HG02970 (cell line): Measurements from ENCODE around the gene INTS11.
A peak's percentile ranks its signal among the peaks of the same experiment; 100 is the strongest.
"Not testable (repeated sequence)": the region's sequence is repeated elsewhere in the genome, so short reads cannot be mapped to it uniquely, and the experiment has no call there.

Experiments
- ATAC-seq: cut with Tn5 transposase; IDR thresholded peaks from one replicate; pipeline ENCODE4 v1.9.1; 2021; ENCODE audit warnings: mild to moderate bottlenecking, moderate library complexity, moderate number of reproducible peaks; ENCODE audit not compliant: unreplicated experiment, low FRiP score

INTS11 gene

DNA sequence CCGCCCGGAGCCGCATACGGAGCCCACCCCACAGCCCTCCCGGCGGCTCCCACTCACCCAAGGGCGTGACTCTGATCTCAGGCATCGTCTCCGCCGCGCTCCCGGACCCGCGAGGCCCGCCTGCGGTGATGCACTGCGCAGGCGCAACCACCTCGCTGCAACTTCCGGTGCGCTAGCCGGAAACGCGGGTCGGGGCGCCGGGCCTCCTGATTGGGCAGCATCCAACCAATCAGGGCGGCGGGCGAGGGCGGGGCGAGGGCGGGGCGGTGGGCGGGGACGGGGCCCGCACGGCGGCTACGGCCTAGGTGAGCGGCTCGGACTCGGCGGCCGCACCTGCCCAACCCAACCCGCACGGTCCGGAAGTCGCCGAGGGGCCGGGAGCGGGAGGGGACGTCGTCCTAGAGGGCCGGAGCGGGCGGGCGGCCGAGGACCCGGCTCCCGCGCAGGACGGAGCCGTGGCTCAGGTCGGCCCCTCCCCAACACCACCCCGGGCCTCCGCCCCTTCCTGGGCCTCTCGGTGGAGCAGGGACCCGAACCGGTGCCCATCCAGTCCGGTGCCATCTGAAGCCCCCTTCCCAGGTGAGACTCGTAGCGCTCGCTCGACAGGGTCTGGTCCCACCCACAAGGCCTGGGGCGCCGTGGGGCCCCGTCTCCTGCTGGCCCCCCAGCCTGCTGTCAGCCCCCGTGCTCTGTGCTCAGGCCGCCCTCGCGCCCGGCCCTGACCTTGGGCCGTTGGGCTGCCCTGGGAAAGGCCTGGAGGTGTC is at the start of gene INTS11, which contains the start of gene CPTP:
TSS of gene INTS11 (minus strand) at position 137 of the 764 bp plus-strand sequence. CDS start at position 85, 52 bp downstream.
TSS of gene CPTP (plus strand) at position 279 of the 764 bp plus-strand sequence. CDS start 2,109 bp downstream, outside the sequence.
- ATAC-seq: peak; percentile 79

DNA sequence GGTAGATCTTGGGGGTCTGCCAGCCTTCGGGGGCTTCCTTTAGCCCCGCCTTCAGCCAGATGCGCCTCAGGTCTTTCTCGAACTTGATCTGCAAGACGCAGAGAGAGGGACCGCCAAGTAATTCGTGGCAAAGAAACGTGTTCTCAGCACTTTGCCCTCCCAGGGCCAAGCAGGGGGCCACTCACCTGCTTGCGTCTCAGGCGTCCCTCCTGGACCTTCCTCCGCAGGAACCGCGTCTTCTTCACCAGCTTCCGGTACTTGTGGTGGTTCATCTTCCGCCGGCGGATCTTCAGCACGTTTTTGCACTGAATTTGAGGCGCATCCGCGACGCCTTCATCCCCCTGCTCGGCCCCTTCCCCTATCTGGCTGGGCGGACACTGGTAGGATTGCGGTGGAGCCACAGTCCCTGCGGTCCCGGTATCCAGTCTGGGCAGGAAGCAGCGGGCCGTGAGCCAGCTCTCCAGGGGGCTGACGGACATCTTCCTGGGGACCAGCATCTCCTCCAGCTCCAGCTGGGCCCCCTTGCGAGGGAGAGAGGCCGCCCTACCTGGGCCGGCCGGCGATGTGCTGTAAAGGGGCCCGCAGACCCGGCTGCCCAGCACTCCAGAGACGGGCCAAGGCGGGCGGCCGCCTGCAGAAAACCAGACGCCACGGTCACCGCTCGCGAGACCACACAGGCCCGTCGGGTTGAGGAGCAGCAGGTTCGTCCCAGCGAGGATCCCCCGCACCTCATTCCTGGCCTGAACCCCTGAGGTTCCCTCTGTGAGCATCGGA is 49.5 kb upstream of the INTS11 start:
- ATAC-seq: no peak

DNA sequence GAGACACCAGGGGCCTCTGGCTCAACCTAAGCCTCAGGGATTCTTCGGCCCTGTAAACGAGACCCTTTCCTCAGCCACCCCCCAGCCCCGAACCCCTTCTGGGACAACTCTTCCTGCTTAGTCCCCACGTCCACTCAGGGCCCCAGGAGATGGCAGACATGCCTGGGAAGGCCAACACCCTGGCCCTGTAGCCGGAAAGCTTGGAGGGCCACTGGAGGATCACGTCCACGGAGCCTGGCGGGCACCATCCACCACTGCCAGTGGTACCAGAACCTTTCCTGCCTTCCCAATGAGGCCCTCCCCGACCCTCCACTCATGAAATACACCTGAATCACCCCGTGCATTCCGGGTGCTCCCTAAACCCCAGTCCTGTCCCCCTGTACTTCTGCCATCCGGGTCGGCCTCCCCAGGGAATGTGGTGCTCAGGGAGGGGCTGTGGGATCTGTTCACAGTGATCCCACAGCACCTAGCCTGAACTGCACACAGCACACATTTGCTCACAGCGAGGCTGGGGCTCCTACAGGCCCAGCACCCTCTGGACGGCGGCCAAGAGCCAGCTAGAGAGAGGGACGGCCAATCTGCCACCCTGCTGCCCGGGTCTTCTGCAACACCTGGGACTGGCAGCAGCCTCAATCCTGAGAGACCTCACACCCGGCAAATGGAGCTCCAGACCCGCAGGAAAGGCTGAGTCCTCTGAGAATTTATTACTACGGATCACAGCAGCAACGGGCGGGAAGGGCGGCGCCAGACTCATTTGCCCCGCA is 48.8 kb upstream of the INTS11 start:
- ATAC-seq: no peak

DNA sequence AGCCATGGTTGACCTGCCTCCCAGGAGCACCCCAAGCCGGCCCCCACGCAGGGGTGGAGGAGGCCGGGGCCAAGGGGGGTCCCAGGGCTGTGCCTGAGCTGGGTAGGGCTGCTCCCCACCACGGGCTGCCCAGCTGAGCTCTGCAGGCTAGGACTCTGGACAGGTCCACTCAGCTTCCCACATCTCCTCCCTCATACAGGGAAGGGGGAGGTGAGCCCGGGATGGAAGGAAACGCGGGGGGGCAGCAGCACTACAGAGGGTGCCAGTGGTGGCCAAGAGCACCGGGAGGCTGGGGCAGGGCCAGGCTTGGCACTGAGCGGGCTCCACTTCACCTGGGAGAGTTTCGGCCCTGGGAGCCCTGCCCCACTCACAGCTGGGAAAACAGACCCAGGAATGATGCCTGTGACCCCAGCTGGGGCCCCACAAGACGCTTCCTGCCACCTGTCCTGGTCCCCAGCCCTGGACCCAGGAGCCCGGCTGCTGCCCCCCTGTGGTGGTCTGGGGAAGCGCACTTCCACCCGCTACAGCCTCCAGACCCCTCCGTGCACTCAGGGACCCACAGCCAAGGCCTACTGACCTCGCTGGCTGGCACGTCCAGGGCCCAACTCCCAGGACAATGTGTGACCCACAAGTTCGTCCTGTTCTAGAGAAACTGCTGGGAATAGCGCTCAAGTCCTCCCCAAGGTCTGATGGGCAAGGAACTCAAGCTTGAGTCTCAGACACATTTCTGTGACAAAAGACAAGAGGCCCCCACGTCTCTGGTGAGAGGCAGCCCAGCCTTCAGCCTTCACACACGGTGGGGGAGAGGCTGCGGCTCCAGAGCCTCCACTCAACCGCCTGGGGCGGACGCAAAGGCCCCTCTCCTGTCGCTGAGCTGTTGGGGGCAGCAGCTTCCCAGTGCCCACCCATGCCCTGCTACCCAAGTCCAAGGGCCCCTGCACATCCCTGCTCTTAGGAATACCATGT is 47.6 kb upstream of the INTS11 start:
- ATAC-seq: no peak

DNA sequence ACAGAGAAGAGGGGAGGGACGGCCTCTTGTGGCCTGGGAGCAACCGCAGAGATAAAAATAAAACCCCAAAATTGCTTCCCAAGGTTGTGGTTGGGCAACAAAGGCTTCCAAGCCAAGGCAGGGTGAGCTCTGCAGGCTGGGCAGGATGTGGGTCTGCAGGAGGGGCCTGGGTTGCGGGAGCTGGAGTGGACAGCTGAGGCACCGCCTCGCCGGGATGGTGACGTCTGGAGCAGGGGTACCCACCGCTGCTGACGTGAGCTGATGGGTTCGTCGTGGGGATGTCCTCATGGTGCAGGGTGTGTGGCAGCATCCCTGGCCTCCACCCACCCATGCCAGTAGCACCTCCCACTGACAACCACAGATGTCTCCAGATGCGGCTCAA is 46.9 kb upstream of the INTS11 start:
- no peak for ATAC-seq

DNA sequence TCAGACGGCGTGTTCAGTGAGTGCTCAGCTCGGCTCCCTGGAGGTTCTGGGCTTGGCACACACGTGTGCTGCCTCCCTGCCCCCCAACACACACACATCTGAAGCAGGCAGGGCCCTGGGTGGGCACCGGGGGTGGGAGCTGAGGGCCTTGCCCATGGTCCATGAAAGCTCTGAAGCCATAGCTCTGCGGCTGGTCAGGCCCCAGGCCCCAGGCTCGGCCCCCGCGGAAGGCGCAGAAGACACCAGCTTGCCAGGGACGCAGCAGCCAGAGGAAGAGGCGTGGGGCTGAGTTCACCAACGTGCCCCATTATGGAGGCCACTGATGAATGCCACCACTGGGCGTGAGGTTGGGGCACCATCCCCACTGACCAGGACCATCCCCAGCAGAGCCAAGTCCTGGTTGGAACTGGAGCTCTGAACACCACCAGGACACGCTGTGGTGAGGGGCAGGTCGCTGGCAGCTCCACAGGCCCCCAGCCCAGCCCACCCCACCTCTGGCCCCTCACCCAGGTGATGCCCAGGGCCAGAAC is 46.4 kb upstream of the INTS11 start:
- ATAC-seq: no peak

DNA sequence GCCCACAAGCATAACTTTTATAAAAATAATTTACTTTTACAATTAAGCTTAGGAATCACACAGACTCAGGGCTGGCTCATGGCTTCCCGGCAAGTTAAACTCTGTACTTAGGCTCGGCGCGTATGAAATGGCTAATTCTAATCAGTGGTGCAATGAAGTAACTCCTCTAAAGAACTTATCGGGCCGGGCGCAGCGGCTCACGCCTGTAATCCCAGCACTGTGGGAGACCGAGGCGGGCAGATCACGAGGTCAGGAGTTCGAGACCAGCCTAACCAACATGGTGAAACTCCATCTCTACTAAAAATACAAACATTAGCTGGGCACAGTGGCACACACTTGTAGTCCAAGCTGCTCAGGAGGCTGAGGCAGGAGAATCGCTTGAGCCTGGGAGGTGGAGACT is 45.6 kb upstream of the INTS11 start:
- not testable (repeated sequence) for ATAC-seq

DNA sequence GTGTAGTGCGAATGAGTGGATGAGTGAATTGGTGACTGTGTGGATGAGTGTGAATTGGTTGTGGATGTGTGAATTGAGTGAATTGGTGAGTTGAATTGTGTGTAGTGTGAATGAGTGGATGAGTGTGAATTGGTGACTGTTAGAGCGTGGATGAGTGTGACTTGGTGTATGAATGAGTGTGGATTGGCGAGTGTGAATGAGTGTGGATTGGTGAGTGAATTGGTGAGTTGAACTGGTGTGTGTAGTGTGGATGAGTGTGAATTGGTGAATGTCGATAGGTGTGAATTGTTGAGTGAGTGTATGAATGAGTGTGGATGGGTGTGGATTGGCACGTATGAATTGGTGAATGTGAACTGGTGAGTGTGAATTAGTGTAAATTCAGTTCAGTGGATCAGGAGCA is 42.9 kb upstream of the INTS11 start:
- no peak for ATAC-seq

DNA sequence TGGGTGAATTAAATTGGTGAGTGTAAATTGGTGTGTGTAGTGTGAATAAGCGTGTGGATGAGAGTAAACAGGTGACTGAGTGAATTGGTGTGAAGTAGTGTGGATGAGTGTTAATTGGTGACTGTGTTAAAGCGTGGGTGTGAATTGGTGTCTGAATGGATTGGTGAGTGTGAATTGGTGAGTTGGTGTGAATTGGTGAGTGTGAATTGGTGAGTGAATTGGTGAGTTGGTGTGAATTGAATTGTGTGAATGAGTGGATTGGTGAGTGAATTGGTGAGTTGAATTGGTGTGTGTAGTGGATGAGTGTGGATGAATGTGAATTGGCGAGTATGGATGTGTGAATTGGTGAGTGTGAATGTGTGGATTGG is 42.2 kb upstream of the INTS11 start:
- ATAC-seq: no peak

DNA sequence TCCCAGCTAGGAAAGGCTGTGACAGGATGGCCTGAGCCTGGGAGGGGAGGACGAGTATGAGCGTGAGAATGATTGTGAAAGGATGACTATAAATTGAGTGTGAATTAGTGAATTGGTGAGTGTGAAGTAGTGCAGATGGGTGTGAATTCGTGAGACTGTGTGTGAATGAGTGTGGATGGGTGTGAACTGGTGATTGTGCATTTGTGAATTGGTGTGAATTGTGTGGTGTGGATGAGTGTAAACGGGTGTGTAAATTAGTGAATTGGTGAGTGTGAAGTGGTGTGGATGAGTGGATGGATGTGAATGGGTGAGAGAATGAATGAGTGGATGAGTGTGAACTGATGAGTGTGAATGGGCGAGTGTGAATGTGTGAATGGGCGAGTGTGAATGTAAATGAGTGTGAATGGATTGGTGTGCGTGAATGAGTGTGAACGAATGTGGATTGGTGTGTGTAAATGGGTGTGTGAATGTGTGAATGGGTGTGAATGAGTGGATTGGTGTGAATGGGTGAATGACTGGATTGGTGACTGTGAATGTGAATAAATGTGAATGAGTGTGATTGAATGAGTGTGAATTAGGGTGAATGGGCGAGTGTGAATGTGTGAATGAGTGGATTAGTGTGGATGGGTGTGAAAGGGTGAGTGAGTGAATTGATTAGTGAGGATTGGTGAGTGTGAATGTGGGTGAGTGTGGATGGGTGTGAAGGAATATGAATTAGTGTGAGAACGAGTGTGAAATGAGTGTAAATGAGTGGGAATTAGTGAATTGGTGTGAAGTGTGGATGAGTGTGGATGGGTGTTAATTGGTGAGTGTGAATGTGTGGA is 41.6 kb upstream of the INTS11 start:
- ATAC-seq: no peak

DNA sequence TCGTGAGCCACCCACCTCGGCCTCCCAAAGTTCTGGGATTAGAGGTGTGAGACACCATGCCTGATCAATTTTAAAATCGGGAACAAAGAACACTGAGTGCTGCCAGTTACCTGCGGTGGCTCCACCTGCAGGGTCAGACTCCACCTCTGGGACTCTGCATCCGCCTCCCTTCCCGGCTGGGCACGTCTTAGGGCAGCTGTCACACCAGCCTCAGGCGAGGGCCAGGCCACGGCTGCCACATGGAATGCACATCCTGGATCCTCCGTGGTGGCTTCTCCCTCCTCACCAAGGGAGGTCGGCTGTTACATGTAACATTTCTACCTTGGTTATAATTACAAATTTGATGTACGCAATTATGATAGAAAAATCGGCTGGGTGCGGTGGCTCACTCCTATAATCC is 39.8 kb upstream of the INTS11 start:
- ATAC-seq: no peak

DNA sequence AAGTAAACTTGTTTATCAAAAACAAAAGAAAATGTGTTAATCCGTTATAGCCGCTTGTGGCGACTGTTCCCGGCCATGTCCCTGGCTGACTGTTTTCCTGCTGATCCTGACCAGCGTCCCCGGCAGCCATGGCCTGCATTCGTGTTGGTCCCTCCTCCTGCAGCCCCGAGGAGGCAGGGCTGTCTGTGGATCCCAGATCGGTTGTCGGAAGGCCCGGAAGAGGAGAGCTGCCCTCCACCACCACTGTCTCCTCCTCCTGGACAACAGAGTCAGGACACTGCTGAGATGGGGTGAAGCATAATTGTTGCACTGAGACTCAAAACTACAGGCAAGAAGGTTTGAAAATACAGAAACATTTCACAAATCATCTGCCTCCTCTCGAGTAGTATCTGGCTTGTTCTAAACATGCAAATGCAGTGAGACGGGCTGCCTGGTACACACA is 37.5 kb upstream of the INTS11 start:
- ATAC-seq: no peak

DNA sequence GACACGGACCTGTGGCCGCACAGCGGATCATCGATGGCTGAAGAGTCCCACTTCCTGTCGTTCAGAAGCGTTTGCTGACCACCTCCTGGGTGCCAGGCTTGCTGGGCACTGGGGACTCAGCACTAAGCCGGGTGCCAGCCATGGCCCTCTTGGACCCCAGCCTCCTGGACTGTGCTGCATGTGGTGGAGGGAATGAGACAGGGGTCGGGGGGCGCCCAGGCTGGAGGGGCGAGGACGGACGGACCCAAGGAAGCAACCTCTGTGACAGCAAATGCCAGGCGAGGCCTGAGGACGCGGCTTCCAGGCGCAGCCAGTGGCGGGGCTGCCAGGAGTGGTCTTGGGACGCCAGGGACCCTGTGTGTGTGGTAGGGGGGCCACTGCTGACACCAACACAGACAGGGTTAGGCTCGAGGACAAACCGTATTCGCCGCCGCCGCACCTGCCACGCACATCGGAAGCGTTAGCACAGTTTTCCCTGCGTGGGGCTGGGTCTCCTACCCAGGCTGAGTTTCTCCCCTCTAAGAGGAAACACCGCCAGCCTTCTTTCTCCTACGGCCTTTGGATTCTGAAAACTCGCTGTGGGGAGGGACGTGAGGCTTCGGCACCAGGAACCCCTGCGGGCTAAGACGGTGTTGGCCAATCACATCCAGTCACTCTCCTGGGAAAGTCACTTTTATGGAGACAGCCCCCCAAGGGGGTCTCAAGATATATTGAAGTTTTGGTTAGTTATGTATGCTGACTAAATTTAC is 36.9 kb upstream of the INTS11 start:
- no peak for ATAC-seq

DNA sequence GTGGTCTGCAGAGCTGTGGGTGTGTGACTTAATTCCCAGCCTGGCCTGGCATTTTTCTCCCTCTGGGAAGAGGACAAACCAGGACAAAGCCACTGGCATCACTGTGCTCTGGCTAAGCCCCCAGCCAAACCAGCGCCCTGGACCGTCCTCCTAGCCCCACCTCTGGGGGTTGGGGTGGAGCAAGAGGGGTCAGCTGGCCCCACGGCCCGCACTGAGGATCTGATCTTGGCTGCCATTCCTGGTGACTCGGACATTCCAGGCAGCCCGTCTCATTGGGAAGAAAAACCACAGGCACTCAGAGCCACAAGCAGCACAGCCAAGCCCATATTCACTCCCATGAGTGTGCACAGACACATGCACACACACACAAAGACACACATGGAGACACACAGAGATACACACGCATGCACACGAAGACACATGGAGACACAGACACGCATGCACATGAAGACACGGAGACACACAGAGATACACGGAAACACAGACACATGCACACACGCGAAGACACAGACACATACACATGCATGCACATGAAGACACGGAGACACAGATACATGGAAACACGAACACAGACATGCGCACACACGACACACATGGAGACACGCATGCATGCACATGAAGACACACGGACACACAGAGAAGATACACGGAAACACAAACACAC is 36.2 kb upstream of the INTS11 start:
- ATAC-seq: no peak

DNA sequence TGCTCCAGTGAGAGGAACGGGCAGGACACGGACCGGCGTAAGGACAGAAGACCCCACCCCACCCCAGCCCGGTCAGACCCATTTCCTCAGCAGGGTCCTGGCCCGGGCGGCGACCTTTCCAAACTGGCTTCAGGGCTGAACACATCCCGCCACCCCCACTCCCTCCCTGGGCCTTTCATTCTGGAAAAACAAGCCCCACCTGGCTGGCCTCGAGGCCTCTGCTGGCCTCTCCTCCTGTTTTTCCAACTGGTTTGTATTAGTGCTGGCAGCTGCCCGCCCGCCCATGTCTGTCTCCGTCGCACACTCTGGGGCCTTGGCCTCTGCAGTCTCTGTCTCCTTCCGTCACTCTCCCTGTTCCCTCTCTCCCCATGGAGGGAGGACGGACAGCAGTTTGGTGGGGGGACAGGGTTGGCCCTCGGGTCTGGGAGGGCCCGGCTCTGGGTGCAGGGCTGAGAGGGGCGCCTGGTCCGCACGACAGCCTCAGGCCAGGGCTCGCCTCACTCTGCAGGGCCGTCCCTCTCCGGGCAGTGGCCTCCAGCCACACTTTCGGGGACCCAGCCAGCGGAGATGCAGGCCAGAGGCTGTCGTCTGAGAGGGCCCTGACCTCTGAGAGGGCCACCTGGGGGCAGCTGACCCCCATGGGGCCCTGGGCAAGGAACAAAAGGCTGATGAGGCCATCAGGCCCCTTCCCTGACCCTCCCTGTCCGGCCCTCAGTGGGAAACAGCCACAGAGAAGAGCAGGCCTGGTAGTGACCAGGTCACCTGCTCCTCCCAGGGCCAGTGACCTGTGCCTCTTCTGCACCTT is 35.4 kb upstream of the INTS11 start:
- ATAC-seq: no peak

DNA sequence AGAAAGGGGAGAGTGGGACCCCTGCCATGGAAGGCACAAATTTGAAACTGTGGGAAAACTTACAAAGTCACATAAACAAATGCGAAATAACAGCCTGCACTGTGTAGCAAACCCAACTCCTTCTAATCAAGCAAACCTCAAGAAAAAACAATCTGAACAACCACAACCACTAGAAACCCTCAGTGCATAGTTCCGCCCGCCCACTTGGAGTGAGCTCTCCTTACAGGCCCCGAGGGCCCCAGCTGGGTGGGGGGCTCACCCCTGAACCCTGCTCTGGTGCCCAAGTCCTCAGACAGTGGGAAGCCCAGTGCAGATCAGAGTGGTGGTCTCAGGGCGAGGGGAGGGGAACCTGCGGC is 34.8 kb upstream of the INTS11 start:
- no peak for ATAC-seq
